ENCODE results near the gene CELA2A. TPM values are rescaled to one million over a fixed set of nuclear protein-coding genes. Genes with fewer than 3 reads are reported as not detected.
A peak's percentile ranks its signal among the peaks of the same experiment; 100 is the strongest.

The CELA2A gene
- total and polyA plus RNA-seq, 7 experiments from 2014 or later, result not detected

DNA sequence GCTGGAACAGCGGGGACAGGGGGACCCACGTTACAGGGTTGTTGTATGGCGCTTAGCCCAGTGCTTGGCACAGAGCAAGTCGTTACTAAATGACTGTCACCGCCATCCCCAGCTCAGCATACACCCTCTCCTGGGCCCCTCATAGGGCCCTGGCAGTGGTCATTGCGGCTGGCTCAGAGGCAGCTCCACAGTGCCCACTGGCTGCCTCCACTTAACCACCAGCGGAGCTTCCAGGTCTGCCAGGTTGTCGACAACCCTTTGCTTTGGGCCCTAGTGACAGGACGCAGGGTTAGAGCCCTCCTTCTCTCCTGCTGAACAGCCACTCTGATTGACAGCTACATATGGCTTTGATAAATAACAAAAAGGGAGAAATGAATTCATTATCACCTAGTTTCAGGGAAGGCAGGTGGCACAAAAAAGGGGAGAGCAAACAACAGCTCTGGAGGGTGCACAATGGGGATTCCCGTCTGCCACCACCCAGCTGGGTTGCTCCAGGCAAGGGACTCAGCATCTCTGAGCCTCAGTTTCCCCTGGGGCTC is 42.0 kb upstream of the CELA2A start:
- Mint-ChIP-seq H3K9me3 (no peaks in the 10 kb centered on the region), H3K27ac (peak overlapping the region in 6 of 9 donors; percentile 9 to 88 (median 50)), H3K4me3 (peak overlapping the region in 4 of 10 donors; percentile 9 to 56 (median 50)), H3K4me1 (peaks cover 16 to 70% (median 60%) of the 10 kb centered on the region in 7 donors), H3K36me3 (peaks cover 0 to 33% (median 0%) of the 10 kb centered on the region in 5 donors), H3K27me3 (no peaks in the 10 kb centered on the region)
- intact Hi-C loops (cut with micrococcal nuclease), result no loop called here
- Histone ChIP-seq H3K4me3 (ENCODE audit: low read length) (no peak overlapping the region), H3K27me3 (ENCODE audit: control insufficient read depth in 2 of 2, insufficient read depth in 2 of 2, low read length in 2 of 2) (no peaks in the 10 kb centered on the region), H3K4me1 (ENCODE audit: control insufficient read depth in 2 of 2, insufficient read depth in 2 of 2, low read length in 2 of 2) (peaks cover 36 to 65% of the 10 kb centered on the region in 2 donors), H3K9me3 (ENCODE audit: control insufficient read depth in 2 of 3, low read length in 3 of 3) (no peaks in the 10 kb centered on the region), H3K36me3 (ENCODE audit: control insufficient read depth in 2 of 3, insufficient read depth in 3 of 3, low read length in 3 of 3) (peaks cover 0 to 10% (median 0%) of the 10 kb centered on the region in 3 experiments), H3K27ac (ENCODE audit: low read depth, low read length) (no peak overlapping the region)
- no peak for DNase-seq
- ATAC-seq, result no peak
- ChIA-PET POLR2A (no interaction called here), CTCF (no interaction called here)

DNA sequence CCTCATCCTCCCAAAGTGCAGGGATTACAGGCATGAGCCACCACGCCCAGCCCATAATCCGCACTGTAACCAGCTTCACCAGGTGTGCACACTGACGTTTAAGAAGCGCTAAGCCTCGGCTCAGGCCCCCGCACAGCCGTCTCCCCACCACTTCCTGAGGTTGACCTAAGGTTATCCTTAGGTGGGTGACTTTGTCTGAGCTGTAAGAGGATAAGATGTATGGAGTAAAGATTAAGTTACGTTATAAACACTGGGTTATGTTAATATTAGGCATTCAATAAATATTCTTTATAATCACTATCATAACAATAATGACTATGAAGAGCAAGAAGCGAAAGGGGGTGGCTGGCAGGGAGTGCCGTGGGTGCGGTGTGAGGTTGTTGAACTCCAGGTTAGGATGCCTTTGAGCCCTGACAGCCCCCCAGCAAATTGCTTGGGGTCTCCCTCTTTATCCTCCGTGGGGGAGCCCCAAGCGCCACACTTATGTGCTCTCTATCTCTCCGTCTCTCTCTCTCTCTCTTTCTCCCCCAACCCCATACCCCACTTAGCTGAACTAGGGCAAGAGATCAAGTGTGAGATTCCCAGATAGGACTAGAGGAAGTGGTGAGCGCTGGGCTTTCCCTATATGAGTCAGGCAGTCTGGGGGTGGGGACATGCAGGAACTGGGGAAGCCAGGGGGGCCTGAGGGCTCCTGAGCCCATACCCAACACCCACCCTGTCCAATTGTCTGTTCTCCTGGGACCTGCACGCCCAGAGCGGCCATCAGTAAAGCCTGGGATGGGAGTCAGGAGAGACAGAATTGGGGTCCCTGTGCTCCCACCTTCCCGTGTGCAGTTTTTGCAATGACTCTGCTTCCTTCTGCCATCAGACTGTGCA is 39.2 kb upstream of the CELA2A start:
- POLR2A ChIA-PET, result no interaction called here
- H3K27me3 ChIP-seq (ENCODE audit: control insufficient read depth in 2 of 2, insufficient read depth in 2 of 2, low read length in 2 of 2), result no peaks in the 10 kb centered on the region
- intact Hi-C loops (cut with micrococcal nuclease), result loop anchor here in 1 of 2 donors (1.0 kb wide), 1 partner anchor 8 kb away; the partner anchor contains the start of gene EFHD2
- ATAC-seq (peak; percentile 77), DNase-seq (peak in 6 of 9 donors; percentile 7 to 68 (median 21))
- peak overlapping the region; percentile 32 for H3K27ac ChIP-seq (ENCODE audit: low read depth, low read length)
- peaks cover 0 to 9% (median 0%) of the 10 kb centered on the region in 3 experiments for H3K36me3 ChIP-seq (ENCODE audit: control insufficient read depth in 2 of 3, insufficient read depth in 3 of 3, low read length in 3 of 3)
- H3K4me3 ChIP-seq (ENCODE audit: low read length), result peak overlapping the region; percentile 26
- Mint-ChIP-seq H3K4me1 (peaks cover 22 to 71% (median 51%) of the 10 kb centered on the region in 7 donors), H3K27ac (peak overlapping the region; percentile 52 to 88 (median 71)), H3K4me3 (peak overlapping the region in 9 of 10 donors; percentile 27 to 74 (median 63)), H3K27me3 (no peaks in the 10 kb centered on the region), H3K9me3 (peaks cover 0 to 2% (median 0%) of the 10 kb centered on the region in 11 donors), H3K36me3 (peaks cover 0 to 32% (median 9%) of the 10 kb centered on the region in 5 donors)
- no peaks in the 10 kb centered on the region for H3K9me3 ChIP-seq (ENCODE audit: control insufficient read depth in 2 of 3, low read length in 3 of 3)
- CTCF ChIA-PET, result no interaction called here
- peaks cover 20 to 57% of the 10 kb centered on the region in 2 donors for H3K4me1 ChIP-seq (ENCODE audit: control insufficient read depth in 2 of 2, insufficient read depth in 2 of 2, low read length in 2 of 2)

DNA sequence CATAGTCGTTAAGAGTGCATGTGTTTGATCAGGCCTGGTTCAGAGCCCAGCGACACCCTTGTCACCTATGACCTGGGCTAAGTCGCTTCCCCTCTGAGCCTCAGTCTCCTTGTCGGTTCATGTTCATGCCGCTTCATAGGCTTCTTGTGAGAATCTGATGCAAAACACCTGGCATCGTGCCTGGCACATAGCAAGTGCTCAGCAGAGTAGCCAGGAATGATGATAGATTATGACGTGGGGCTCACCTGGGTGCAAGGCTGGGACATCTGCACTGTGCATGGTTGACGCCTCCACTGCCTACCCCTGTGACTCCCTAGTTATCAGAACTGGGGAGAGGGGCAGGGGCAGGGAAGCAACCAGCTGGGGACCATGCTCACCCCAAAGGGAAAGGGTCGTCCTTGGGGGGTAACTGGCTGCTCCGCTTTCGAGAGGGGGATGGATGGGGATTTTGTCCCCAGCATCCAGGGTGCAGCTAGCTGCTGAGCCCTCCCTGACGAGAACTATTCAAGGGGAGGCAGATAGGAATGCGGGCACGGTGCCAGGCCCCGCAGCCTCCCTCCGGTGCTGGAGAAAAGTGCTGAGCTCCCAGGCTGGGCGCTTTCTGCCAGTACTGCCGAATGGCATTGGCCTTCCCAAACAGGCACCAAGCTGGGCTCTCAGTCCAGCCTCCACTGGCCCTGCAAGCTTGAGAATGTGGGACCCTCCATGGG is 37.6 kb upstream of the CELA2A start:
- no peaks in the 10 kb centered on the region for H3K27me3 ChIP-seq (ENCODE audit: control insufficient read depth in 2 of 2, insufficient read depth in 2 of 2, low read length in 2 of 2)
- peaks cover 0 to 28% (median 9%) of the 10 kb centered on the region in 5 donors for H3K36me3 Mint-ChIP-seq
- ATAC-seq (no peak), DNase-seq (no peak)
- no peaks in the 10 kb centered on the region for H3K9me3 ChIP-seq (ENCODE audit: control insufficient read depth in 2 of 3, low read length in 3 of 3)
- ChIA-PET POLR2A (no interaction called here), CTCF (no interaction called here)
- H3K27ac ChIP-seq (ENCODE audit: low read depth, low read length), result no peak overlapping the region
- H3K36me3 ChIP-seq (ENCODE audit: control insufficient read depth in 2 of 3, insufficient read depth in 3 of 3, low read length in 3 of 3), result peaks cover 0 to 5% (median 0%) of the 10 kb centered on the region in 3 experiments
- no peak overlapping the region for H3K4me3 Mint-ChIP-seq
- intact Hi-C loops (cut with micrococcal nuclease), result no loop called here
- H3K4me1 Mint-ChIP-seq, result peaks cover 22 to 60% (median 43%) of the 10 kb centered on the region in 7 donors
- peaks cover 20 to 40% of the 10 kb centered on the region in 2 donors for H3K4me1 ChIP-seq (ENCODE audit: control insufficient read depth in 2 of 2, insufficient read depth in 2 of 2, low read length in 2 of 2)
- H3K27me3 Mint-ChIP-seq, result no peaks in the 10 kb centered on the region
- H3K4me3 ChIP-seq (ENCODE audit: low read length), result no peak overlapping the region
- H3K9me3 Mint-ChIP-seq, result peaks cover 0 to 2% (median 0%) of the 10 kb centered on the region in 11 donors
- H3K27ac Mint-ChIP-seq, result peak overlapping the region in 3 of 9 donors; percentile 9 to 51 (median 32)

DNA sequence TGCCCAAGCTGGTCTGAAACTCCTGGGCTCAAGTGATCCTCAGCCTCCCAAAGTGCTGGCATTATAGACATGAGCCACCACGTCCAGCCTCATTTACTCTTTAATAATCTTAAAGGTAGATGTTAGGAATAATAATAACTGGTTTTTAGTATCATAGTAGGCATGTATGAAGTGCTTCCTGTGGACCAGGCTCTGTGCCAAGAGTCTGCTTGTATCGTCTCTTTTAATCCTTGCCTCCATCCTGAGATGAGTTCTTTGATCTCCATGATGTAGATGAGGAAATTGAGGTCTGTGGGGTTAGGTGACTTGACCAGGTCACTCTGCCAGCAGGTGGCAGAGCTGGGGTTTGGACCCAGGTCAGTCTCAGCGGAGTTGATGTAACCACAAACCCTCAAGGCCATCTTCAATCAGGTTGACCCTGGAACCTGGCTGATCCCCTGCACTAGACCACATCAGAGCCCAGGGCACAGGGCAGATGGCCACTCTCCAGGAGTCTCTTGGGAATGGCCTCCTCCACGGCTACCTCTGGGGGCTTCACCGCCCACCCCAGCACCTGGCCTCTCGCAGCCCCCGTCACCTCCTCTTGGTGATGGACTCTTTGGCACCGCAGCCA is 35.6 kb upstream of the CELA2A start:
- no peak overlapping the region for H3K27ac ChIP-seq (ENCODE audit: low read depth, low read length)
- Mint-ChIP-seq H3K27ac (peak overlapping the region in 1 of 9 donors; percentile 67), H3K4me3 (no peak overlapping the region), H3K27me3 (no peaks in the 10 kb centered on the region), H3K9me3 (peaks cover 0 to 2% (median 0%) of the 10 kb centered on the region in 11 donors), H3K4me1 (peaks cover 19 to 46% (median 30%) of the 10 kb centered on the region in 7 donors), H3K36me3 (peaks cover 0 to 19% (median 9%) of the 10 kb centered on the region in 5 donors)
- no peak for DNase-seq
- ATAC-seq, result no peak
- intact Hi-C loops (cut with micrococcal nuclease), result no loop called here
- H3K9me3 ChIP-seq (ENCODE audit: control insufficient read depth in 2 of 3, low read length in 3 of 3), result no peaks in the 10 kb centered on the region
- no peaks in the 10 kb centered on the region for H3K27me3 ChIP-seq (ENCODE audit: control insufficient read depth in 2 of 2, insufficient read depth in 2 of 2, low read length in 2 of 2)
- ChIA-PET CTCF (no interaction called here), POLR2A (no interaction called here)
- peaks cover 0 to 18% (median under 1%) of the 10 kb centered on the region in 3 experiments for H3K36me3 ChIP-seq (ENCODE audit: control insufficient read depth in 2 of 3, insufficient read depth in 3 of 3, low read length in 3 of 3)
- H3K4me3 ChIP-seq (ENCODE audit: low read length), result no peak overlapping the region
- H3K4me1 ChIP-seq (ENCODE audit: control insufficient read depth in 2 of 2, insufficient read depth in 2 of 2, low read length in 2 of 2), result peaks cover 17 to 21% of the 10 kb centered on the region in 2 donors

DNA sequence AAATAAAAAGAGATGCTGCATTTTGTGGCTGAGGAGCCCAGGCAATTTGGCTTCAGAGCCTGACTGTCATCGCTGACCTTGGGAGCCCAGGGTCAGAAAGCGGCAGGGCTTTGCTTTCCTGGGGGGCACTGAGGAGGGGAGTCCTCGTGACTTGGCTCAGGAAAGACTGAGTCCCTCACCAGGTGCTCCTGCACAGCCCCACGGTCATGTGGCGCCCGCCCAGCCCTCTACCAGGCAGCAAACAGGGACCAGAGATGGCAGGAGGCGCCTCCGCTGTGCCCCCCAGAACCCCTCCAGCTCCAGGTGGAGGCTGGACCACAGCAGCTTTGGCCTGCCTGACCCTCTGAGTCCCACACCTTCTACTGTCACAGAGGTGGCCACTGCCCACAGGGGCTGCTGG is 33.7 kb upstream of the CELA2A start:
- CTCF ChIA-PET, result no interaction called here
- Mint-ChIP-seq H3K4me3 (no peak overlapping the region), H3K9me3 (peaks cover 0 to 2% (median 0%) of the 10 kb centered on the region in 11 donors), H3K4me1 (peaks cover 0 to 35% (median 12%) of the 10 kb centered on the region in 7 donors), H3K27me3 (no peaks in the 10 kb centered on the region), H3K27ac (peak overlapping the region in 1 of 9 donors; percentile 14), H3K36me3 (peaks cover 0 to 19% (median 11%) of the 10 kb centered on the region in 5 donors)
- ATAC-seq (peak; percentile 2), DNase-seq (no peak)
- POLR2A ChIA-PET, result no interaction called here
- intact Hi-C loops (cut with micrococcal nuclease), result no loop called here
- H3K9me3 ChIP-seq (ENCODE audit: control insufficient read depth in 2 of 3, low read length in 3 of 3), result no peaks in the 10 kb centered on the region
- H3K4me3 ChIP-seq (ENCODE audit: low read length), result no peak overlapping the region
- peaks cover 2 to 37% (median 6%) of the 10 kb centered on the region in 3 experiments for H3K36me3 ChIP-seq (ENCODE audit: control insufficient read depth in 2 of 3, insufficient read depth in 3 of 3, low read length in 3 of 3)
- no peaks in the 10 kb centered on the region for H3K27me3 ChIP-seq (ENCODE audit: control insufficient read depth in 2 of 2, insufficient read depth in 2 of 2, low read length in 2 of 2)
- peaks cover 0 to 3% of the 10 kb centered on the region in 2 donors for H3K4me1 ChIP-seq (ENCODE audit: control insufficient read depth in 2 of 2, insufficient read depth in 2 of 2, low read length in 2 of 2)
- H3K27ac ChIP-seq (ENCODE audit: low read depth, low read length), result no peak overlapping the region

All from naive thymus-derived CD4-positive, alpha-beta T cell (primary cell).